CD4-positive, alpha-beta T cell treated with Interleukin-4 for 4 hours (primary cell): ENCODE data around the gene PLPP3.
"Not testable (repeated sequence)": the region's sequence is repeated elsewhere in the genome, so short reads cannot be mapped to it uniquely, and the experiment has no call there.

Experiments used
- DNase-seq: peaks from one replicate; pipeline ENCODE4 v3.0.0-alpha.2; 2020

PLPP3 gene

GRCh38 chr1:56578963-56579875 lies at the start of gene PLPP3:
TSS of gene PLPP3 (minus strand) at chr1:56579563. CDS start at chr1:56579016, 547 bp downstream.
- DNase-seq: no peak

GRCh38 chr1:56627636-56628039 lies 48.3 kb upstream of the PLPP3 start:
- no peak for DNase-seq

- no peak for DNase-seq
Observed at GRCh38 chr1:56627019-56627635, 47.8 kb upstream of the PLPP3 start.

GRCh38 chr1:56626546-56626945 lies 47.2 kb upstream of the PLPP3 start:
- no peak for DNase-seq

DNA sequence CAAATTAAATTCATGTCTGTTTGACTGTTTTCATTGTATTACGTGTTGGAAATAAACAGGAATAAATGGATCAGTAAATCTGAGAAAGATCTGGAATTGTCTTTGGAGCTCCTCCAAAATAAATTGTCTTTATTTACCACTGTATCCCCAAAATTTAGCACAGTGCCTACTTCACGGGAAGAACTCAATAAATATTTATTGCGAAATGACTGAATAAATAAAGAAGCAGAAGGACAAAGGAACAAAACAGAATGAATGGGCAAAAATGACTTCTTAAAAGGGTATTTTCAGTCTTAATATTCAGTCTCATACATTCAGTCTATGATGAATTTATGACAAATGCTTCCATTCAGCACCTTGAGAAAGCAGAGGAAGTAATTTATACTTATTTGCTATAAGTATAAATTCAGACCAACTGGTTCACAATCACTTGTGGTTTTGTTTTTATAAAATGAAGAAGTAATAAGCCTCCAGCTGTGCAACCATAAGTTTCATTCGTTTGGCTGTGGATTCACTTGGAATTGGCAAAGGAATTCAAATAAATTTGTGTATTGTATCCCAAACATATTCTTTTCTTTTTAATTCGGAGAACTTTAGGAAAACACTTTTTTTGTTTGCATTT lies 46.6 kb upstream of the PLPP3 start:
- DNase-seq: no peak

DNA sequence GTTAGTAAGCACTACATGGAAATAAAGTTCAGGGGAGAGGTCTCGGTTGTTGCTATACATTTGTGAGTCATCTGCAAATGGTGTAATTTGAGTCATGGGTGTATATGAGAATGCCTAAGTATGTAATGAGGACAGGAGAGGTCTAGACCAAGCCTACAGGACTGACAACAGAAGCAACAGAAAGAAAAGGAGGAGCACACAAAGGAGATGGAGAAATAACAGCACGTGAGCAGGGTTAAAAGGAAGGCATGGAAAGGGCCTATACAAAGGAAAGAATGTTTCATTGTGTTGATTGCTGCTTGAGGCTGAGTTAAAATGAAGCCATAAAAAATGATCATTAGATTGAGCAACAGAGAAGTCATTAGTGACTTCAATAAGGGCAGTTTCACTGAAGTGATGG lies 37.8 kb upstream of the PLPP3 start:
- no peak for DNase-seq

DNA sequence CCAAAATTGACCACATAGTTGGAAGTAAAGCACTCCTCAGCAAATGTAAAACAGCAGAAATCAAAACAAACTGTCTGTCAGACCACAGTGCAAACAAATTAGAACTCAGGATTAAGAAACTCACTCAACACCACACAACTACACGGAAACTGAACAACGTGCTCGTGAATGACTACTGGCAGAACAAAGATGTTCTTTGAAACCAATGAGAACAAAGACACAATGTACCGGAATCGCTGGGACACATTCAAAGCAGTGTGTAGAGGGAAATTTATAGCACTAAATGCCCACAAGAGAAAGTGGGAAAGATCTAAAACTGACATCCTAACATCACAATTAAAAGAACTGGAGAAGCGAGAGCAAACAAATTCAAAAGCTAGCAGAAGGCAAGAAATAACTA lies 31.4 kb upstream of the PLPP3 start:
- DNase-seq: not testable (repeated sequence)

GRCh38 chr1:56610097-56610496 lies 30.7 kb upstream of the PLPP3 start:
- DNase-seq: not testable (repeated sequence)

DNA sequence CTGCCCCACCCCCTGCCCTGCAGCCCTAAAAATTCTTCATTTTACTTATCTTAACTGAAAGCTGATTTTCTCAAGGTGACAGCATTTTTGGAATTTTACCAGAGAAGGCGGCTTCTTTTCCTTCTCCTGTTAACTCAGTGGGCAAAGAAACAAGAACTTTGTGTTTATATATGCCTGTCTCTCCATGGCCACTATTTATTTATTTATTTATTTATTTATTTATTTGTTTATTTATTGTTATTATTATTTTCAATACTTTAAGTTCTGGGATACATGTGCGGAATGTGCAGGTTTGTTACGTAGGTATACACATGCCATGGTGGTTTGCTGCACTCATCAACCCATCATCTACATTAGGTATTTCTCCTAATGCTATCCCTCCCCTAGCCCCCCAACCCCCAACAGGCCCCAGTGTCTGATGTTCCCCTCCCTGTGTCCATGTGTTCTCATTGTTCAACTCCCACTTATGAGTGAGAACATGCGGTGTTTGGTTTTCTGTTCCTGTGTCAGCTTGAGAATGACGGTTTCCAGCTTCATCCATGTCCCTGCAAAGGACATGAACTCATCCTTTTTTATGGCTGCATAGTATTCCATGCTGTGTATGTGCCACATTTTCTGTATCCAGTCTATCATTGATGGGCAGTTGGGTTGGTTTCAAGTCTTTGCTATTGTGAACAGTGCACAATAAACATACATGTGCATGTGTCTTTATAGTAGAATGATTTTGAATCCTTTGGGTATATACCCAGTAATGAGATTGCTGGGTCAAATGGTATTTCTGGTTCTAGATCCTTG lies 16.2 kb upstream of the PLPP3 start:
- not testable (repeated sequence) for DNase-seq

GRCh38 chr1:56591909-56592308 lies 12.5 kb upstream of the PLPP3 start:
- DNase-seq: no peak

DNA sequence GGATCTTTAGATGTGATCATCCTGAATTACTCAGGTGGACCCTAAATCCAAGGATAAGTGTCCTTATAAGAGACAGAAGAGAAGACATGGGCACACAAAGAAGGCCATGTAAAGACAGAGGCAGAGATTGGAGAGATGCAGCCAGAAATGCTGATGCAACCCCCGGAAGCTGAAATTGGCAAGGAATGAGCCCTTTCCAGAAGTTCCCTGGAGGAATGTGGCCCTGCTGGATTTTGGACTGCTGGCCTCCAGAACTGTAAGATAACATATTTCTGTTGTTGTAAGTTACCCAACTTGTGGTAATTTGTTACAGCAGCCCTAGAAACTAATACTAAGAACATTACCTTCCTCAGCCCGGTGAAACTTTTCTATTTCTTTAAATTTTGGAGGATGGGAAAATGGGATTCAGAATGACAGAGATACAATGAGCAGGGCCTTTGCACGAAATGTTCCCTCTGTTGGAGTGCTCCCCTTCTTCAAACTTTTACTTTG lies 11.2 kb upstream of the PLPP3 start:
- no peak for DNase-seq

DNA sequence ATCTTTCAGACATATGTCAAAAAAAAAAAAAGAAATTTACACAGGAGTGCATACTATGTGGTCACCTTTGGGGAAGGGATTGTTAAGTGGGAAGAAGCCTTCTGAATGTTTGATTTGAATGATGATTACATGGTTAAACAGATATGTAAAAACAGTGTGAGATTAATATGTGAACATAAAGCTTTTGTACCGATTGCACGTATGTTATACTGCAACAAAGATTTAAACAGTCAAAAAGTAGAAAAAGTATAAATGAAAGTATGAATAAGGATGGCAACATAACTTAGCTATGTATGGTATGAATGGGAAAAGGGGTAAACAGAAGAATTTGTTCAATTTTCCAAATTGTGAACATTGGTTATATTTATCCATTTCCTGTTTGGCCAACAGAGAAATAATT lies 10.0 kb upstream of the PLPP3 start:
- DNase-seq: no peak

- no peak for DNase-seq
Observed at GRCh38 chr1:56586502-56586901, 7.1 kb upstream of the PLPP3 start.

DNA sequence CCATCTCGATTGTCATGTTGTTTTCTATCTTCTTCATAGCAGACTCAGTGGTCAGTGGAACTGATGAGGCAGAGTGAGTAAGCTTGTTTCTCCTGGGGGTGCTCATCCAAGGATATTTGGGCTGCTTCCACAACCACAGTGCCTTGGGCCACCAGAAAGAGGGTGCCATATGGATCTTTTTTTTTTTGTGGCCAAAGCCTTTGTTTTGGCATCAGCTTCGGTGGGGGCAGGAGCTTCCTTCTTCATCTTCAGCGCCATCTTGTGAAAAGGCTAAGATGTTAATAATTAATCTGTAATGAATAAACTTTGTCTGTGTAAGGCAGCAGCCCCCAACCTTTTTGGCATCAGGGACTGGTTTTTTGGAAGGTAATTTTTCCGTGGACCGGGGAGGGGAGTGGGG lies 6.6 kb upstream of the PLPP3 start:
- DNase-seq: no peak

GRCh38 chr1:56584910-56585528 lies 5.7 kb upstream of the PLPP3 start:
- peak; percentile 10 for DNase-seq

- DNase-seq: no peak
Observed at GRCh38 chr1:56583957-56584468, 4.7 kb upstream of the PLPP3 start.

GRCh38 chr1:56580771-56581170 lies 1.4 kb upstream of the PLPP3 start:
- DNase-seq: no peak

GRCh38 chr1:56578138-56578962 lies 1.0 kb downstream of the PLPP3 start:
- DNase-seq: no peak

DNA sequence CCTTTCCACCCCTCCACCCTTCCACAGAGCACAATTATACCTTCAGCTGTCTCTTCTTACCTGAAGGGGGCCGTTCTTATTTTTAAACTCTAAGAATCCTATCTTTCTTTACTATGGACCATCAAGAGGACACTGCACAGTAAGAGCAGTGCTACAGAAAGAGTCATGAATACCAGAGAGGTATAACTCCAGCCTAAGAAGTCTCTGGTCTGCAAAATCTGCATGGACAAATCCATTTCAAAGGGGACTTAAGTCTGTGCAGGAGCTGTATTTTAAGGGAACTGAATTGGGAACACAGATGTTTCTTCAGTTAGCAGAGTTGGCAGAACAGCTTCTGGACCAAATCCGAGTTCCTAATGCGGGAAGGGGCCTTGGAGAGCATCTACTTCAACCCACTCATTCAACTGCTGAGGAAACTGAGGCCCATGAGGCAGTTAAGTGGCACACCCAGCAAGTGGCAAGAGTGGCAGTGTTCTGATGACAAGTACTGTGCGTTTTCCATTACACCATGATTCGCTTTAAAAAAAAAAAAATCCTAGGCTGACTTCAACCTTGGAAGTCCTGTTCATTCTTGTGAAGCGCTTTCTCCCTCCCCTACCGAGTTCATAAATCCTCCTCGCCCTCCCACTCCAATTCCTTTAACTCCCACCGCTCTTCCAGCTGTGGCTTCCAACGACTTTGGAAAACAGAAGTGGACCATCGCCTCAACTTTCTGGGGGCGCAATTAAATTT lies 1.8 kb downstream of the PLPP3 start:
- DNase-seq: no peak

DNA sequence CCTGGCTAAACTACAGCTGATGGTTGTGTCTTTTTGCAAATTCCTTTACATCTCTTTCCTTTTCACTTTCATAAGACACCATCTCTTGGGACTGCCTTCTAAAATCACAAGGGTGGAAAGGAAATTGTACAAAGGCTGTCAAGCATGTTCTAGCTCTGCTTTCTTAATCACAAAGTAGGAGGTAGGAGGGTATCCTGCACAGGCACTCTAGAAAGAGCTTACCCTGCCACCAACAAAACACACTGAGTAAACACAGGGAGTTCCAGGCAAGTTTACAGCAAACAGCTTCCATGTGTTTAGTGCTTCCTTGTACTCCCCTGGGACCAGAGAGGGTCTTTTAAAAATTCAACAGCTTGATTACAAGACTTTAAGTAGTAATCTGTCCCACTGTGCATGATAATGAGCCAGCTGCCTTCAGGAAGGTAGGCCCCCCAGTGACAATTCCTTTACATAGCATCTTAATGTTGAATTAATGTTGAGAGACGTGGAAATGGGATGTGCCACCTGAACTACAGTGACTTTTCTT lies 2.4 kb downstream of the PLPP3 start:
- DNase-seq: no peak
